Measurements from ENCODE around the gene PAFAH2. TPM values are rescaled to one million over a fixed set of nuclear protein-coding genes. Genes with fewer than 3 reads are reported as not detected.
"Not testable (repeated sequence)": the region's sequence is repeated elsewhere in the genome, so short reads cannot be mapped to it uniquely, and the experiment has no call there.

Gene PAFAH2
- total RNA-seq, 1 donor from 2014 or later, result 10.7 TPM

DNA sequence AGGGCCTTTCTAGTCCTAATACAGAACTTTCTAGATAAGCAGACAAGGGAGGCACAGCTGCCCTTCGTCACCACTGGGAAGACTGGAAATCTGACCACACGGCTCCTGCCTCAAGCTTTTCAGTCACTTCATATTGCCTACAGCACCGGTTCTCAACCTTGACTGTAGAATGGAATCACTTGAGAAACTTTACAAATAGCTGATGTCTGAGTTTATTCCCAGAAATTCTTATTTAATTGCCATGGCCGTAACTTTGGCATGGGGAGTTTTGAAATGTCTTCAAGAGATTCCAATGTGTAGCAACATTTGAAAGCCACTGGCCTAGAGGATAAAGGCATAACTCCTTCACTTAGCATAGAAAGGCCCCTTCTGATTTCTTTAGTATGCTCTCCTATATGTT, 49.2 kb downstream of the PAFAH2 start:
- H3K4me3 Mint-ChIP-seq, result no peak overlapping the region
- H3K27me3 Mint-ChIP-seq (ENCODE audit: low read depth), result no peaks in the 10 kb centered on the region
- no peak for DNase-seq (ENCODE audit: low read depth, low spot score)
- peaks cover 2% of the 10 kb centered on the region for H3K9me3 Mint-ChIP-seq
- TF ChIP-seq, protein P1, sequence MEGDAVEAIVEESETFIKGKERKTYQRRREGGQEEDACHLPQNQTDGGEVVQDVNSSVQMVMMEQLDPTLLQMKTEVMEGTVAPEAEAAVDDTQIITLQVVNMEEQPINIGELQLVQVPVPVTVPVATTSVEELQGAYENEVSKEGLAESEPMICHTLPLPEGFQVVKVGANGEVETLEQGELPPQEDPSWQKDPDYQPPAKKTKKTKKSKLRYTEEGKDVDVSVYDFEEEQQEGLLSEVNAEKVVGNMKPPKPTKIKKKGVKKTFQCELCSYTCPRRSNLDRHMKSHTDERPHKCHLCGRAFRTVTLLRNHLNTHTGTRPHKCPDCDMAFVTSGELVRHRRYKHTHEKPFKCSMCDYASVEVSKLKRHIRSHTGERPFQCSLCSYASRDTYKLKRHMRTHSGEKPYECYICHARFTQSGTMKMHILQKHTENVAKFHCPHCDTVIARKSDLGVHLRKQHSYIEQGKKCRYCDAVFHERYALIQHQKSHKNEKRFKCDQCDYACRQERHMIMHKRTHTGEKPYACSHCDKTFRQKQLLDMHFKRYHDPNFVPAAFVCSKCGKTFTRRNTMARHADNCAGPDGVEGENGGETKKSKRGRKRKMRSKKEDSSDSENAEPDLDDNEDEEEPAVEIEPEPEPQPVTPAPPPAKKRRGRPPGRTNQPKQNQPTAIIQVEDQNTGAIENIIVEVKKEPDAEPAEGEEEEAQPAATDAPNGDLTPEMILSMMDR (conservative IDR thresholded peaks at IDR 0.05), result no peak
- H3K36me3 Mint-ChIP-seq (ENCODE audit: low read depth), result peaks cover 2% of the 10 kb centered on the region
- H3K27ac Mint-ChIP-seq (ENCODE audit: unreplicated experiment), result no peak overlapping the region
- peaks cover 9% of the 10 kb centered on the region for H3K4me1 Mint-ChIP-seq

DNA sequence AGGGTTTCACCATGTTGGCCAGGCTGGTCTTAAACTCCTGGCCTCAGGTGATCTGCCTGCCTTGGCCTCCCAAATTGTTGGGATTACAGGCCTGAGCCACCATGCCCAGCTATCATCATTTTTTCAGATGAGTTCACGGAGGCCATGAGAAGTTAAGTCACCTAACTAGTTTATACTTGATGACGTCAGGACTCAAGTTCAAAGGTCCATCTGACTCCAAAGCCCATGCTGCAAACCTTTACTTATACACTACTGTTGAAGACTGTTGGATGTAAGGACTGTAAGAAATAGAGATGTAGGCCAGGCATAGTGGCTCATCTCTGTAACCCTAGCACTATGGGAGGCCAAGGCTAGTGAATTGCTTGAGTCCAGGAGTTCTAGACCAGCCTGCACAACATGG, 50.8 kb downstream of the PAFAH2 start:
- Mint-ChIP-seq H3K4me1 (peaks cover 9% of the 10 kb centered on the region), H3K36me3 (ENCODE audit: low read depth) (peaks cover 3% of the 10 kb centered on the region), H3K27ac (ENCODE audit: unreplicated experiment) (no peak overlapping the region), H3K27me3 (ENCODE audit: low read depth) (no peaks in the 10 kb centered on the region), H3K9me3 (peaks cover 8% of the 10 kb centered on the region), H3K4me3 (no peak overlapping the region)
- TF ChIP-seq, protein P1 (conservative IDR thresholded peaks at IDR 0.05), result no peak
- no peak for DNase-seq (ENCODE audit: low read depth, low spot score)

DNA sequence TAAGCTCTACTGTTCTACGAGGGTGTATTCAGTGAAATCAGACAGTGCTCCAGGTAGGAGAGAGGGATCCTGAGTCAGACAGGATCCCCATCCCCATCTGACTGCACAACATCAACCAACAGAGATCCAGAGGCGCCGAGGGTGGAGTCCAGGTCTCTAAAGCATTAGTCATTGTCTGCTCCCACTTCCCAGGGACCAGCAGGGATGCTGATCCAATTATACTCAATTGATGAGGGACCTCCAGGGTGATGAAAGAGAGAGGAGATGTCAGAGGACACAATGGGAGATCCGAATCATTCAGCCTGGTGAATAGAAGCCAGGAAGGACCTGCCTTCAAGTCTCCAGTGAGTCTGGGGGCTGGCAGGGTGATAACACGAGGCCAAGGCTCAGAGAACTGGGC, 52.1 kb downstream of the PAFAH2 start:
- Mint-ChIP-seq H3K36me3 (ENCODE audit: low read depth) (peaks cover 3% of the 10 kb centered on the region), H3K4me3 (no peak overlapping the region), H3K27ac (ENCODE audit: unreplicated experiment) (peak overlapping the region; percentile 78), H3K4me1 (peaks cover 9% of the 10 kb centered on the region), H3K27me3 (ENCODE audit: low read depth) (no peaks in the 10 kb centered on the region), H3K9me3 (peaks cover 8% of the 10 kb centered on the region)
- no peak for DNase-seq (ENCODE audit: low read depth, low spot score)
- TF ChIP-seq, protein P1 (conservative IDR thresholded peaks at IDR 0.05), result no peak

DNA sequence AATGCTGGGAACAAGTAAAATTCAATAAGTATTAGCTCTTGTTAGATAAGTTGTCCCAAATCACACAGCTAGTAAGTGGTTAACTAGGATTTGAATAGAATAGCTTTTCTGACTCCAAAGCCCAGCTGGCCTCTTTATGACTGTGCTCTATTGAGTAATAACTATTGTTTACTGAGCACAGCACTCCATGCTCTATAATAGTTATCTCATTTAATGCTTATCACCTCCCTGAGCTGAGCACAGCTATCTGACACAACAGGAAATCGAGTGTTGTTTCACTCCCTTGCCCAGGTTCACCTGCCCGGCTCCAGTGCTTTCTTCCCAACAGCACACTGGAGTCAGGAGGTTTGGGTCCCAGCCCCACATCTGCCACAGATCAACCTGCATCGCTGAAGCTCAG, 52.9 kb downstream of the PAFAH2 start:
- peaks cover 9% of the 10 kb centered on the region for H3K4me1 Mint-ChIP-seq
- H3K4me3 Mint-ChIP-seq, result no peak overlapping the region
- TF ChIP-seq, protein P1 (conservative IDR thresholded peaks at IDR 0.05), result no peak
- H3K36me3 Mint-ChIP-seq (ENCODE audit: low read depth), result peaks cover 3% of the 10 kb centered on the region
- H3K9me3 Mint-ChIP-seq, result peaks cover 6% of the 10 kb centered on the region
- no peak overlapping the region for H3K27ac Mint-ChIP-seq (ENCODE audit: unreplicated experiment)
- no peaks in the 10 kb centered on the region for H3K27me3 Mint-ChIP-seq (ENCODE audit: low read depth)
- no peak for DNase-seq (ENCODE audit: low read depth, low spot score)

DNA sequence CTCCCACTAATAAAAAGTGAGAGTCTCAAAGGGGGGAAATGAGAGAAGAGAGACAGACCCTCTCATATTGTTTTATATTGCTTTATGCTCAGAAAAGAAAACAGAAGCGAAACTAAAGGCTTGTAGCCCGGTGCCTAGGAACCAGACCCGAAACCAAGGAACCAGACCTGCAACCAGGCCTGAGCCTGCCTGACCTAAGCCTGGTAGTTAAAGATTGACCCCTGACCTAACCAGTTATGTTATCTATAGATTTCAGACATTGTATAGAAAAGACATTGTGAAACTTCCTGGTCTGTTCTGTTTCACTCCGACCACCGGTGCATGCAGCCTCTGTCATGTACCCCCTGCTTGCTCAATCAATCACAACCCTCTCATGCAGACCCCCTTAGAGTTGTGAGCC, 54.4 kb downstream of the PAFAH2 start:
- not testable (repeated sequence) for H3K36me3 Mint-ChIP-seq (ENCODE audit: low read depth); H3K4me3 Mint-ChIP-seq; DNase-seq (ENCODE audit: low read depth, low spot score); H3K27me3 Mint-ChIP-seq (ENCODE audit: low read depth); H3K9me3 Mint-ChIP-seq; H3K27ac Mint-ChIP-seq (ENCODE audit: unreplicated experiment); H3K4me1 Mint-ChIP-seq

DNA sequence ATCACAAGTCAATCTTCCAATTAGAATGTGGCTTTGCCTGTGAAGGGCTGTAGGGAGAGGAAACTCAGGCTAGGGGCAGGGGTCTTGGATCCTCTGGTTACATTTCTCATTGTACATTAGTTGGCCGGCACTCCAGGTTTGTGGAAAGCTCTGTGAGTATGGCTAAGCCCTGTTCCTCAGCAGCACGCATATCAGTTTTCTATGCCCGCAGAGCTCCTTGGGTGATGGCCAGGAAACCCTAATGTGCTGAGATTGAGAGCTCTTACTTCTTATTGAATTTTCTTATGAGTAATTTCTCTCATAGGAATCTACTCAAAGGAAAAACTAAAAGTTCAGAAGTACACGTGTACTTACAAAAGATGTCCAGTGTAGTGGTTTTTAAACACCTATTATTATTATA, 60.9 kb downstream of the PAFAH2 start:
- no peaks in the 10 kb centered on the region for H3K36me3 Mint-ChIP-seq (ENCODE audit: low read depth)
- peak overlapping the region; percentile 27 for H3K27ac Mint-ChIP-seq (ENCODE audit: unreplicated experiment)
- H3K27me3 Mint-ChIP-seq (ENCODE audit: low read depth), result no peaks in the 10 kb centered on the region
- TF ChIP-seq, protein P1 (conservative IDR thresholded peaks at IDR 0.05), result no peak
- no peaks in the 10 kb centered on the region for H3K9me3 Mint-ChIP-seq
- H3K4me3 Mint-ChIP-seq, result no peak overlapping the region
- peaks cover 13% of the 10 kb centered on the region for H3K4me1 Mint-ChIP-seq
- no peak for DNase-seq (ENCODE audit: low read depth, low spot score)
